Right renal cortex interstitium (tissue), 3 donors: ENCODE results near the gene CCL3. TPM values are rescaled to one million over a fixed set of nuclear protein-coding genes. Genes with fewer than 3 reads are reported as not detected.
"Not testable (repeated sequence)": the region's sequence is repeated elsewhere in the genome, so short reads cannot be mapped to it uniquely, and the experiment has no call there.

ENCODE experiments used
- DNase-seq, 3 donors: peaks; one replicate each; pipeline ENCODE4 v3.0.0-alpha.2; 2013; ENCODE audit warnings: low read depth in 3 of 3, low spot score in 2 of 3
- polyA plus RNA-seq, 3 donors: library from polyadenylated mRNA; unstranded; fragments of 120-200 nt; gene quantifications; one replicate each; pipeline ENCODE4 v1.2.1, GENCODE V29; 2013; ENCODE audit not compliant: insufficient read length in 3 of 3

The CCL3 gene
- polyA plus RNA-seq, 3 donors: 2.4 to 5.0 (median 4.2) TPM

DNA sequence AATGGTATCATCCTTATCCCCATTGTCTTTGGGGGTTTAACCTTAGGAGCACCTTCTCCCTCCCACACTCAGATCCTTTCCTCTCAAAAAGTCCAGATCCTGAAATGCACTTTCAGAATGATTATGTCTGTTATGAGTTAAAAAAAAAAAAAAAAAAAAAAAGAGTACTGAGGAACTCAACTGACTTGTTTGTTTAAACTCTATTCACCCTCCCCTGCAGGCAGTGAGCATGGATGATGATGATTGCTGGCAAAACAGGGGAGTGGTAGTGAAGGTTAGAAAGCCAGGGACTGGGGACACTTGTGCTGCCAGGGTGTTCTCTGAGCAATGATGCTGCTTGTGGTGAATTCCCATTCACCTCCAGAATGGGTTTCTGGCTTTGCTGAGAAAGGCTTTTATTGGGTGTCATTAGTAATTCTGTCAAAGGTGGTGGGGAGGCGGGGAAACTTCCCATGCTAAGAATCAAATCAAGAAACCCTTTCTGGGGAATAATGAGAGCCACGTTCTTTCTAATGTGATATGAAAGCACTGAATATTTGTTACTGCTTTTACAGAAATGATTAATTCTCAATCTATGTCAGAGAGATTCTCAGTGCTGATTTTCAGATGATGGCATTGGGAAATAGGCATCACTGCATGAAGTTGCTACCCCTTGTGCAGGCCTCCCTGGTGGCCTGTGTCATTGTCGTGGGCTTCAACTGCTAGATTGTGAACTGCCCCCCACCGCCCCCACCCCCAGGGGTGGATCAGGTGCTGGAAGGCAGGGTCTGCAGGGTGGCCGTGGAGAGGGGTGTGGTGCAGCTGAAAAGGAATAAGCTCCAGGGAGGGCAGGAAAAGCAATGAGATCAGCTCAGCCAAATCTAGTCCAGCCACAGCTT is 27.8 kb upstream of the CCL3 start:
- no peak for DNase-seq

DNA sequence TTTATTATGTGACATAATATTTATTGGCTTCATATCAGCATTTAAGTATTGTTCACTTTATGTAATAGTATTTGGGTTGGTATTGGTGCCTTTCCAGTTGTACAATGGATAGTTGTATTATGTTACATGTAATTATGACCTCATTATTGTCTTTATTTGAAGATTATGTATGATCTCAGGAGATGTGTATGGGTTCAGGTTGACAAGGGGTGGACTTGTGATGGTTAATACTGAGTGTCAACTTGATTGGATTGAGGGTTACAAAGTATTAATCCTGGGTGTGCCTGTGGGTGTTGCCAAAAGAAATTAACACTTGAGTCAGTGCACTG is 25.7 kb upstream of the CCL3 start:
- DNase-seq: not testable (repeated sequence)

DNA sequence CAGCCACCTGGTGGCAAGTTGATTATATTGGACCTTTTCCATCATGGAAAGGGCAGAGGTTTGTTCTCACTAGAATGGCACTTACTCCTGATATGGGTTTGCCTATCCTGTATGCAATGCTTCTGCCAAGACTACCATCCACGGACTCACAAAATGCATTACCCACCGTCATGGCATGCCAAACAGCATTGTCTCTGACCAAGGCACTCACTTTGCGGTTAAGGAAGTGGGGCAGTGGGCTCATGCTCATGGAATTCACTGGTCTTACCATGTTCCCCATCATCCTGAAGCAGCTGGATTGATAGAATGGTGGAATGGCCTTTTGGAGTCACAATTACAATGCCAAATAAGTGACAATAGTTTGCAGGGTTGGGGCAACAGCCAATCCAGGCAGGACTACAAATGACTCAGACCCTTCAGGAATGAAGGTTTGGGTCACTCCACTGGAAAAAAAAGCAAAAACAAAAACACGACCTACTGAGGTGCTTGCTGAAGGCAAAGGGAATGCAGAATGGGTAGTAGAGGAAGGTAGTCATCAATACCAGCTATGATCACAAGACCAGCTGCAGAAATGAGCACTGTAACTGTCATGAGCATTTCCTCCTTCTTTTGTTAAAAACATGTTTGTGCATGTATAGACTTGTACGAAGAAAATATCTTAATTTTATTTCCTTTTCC is 25.2 kb upstream of the CCL3 start:
- DNase-seq: not testable (repeated sequence)

DNA sequence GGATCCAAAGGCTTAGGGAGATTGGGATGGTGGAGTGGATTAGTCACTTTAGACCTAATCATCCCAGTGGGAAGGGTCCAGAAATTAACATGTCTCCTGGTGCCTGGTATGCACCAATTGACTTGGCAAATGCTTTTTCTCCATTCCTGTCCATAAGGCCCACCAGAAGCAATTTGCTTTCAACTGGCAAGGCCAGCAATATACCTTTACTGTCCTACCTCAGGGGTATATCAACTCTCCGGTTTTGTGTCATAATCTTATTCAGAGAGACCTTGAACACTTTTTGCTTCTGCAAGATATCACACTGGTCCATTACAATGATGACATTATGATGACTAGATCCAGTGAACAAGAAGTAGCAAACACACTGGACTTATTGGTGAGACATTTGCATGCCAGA is 23.2 kb upstream of the CCL3 start:
- not testable (repeated sequence) for DNase-seq

DNA sequence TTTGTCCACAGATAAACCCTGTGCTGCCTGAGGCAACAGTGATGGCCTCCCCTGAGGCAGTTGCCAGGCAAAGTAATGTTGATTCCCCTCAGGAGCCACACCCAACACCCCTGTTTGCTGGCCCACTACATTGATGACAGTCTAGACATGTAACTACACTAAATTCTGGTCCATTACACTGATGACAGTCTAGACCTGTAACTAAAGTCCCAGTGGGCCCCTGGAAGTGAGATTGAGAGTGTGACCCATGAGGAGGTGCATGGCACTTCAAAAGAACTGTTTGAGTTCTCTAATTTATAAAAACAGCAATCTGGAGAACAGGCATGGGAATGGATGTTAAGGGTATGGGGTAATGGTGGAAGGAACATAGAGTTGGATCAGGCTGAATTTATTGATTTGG is 22.6 kb upstream of the CCL3 start:
- no peak for DNase-seq

DNA sequence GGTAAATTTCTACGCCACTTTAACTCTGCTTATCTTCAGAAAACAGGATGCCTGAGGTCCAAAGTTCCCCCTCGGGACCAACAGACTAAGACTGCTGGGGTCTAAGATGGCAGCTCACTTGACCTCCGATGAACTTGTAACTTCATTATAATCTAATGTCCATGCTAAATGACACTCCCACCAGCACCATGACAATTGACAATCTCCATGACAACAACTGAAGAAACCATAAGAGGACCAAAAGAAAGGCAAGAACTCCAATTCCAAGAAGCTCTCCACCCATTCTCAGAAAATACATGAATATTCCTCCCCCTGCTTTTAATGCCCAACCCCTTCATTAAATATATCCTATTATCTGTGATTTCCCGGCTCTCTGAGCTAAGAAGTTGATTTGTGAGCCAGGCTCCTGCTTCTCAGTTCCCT is 21.1 kb upstream of the CCL3 start:
- DNase-seq: no peak

DNA sequence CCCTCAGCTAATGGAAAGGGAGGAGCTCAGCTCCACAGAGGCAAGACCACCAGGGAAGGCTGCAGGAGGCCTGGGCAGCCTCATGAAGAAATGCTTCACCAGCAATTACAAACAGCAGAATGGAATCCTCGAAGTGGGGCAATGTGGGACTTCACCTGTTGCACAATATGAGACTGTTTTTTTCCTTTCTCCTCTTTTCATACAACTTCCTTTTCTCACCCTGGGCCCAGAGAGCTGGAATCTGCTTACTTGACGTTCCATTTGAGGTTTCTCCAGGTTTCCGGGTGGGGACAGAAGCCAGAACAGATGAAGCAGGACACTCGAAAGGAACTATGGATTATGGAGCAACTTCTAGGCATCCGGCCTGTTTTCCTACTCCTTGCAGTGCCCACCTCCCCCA is 18.3 kb upstream of the CCL3 start:
- DNase-seq: not testable (repeated sequence)

DNA sequence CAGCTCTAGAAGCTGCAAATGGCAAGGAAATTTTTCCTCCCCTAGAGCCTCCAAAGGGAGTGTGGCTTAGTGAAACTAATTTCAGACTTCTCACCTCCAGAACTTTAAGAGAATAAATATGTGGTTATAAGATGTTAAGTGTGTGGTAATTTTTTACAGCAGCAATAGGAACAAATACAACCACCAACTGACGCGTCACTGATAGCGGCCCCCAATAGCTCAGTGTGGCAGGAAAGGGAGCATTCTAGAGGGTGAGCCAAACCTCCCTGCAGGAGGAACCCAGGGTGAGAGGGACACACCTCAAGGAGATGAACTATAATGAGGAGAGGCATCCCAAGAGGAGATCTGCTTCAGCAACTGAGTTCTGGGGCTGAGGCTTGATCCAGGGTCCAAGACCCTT is 17.7 kb upstream of the CCL3 start:
- no peak for DNase-seq

DNA sequence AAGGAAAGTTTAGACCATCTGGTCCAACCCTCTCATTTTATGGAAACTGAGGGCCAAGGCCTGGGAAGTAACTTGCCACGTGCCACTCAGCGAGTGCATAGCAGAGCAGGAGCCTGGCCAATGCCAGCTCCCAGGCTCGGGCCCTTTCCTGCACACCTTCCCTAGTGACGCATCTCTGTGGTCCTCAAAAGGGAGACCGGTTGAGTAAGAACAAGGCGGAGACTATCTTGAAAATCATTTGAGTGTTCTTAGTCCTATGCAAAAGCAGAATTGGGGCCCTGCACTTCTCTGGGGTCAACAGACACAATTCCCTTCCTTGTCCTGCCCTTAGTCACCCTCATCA is 16.5 kb upstream of the CCL3 start:
- no peak for DNase-seq

DNA sequence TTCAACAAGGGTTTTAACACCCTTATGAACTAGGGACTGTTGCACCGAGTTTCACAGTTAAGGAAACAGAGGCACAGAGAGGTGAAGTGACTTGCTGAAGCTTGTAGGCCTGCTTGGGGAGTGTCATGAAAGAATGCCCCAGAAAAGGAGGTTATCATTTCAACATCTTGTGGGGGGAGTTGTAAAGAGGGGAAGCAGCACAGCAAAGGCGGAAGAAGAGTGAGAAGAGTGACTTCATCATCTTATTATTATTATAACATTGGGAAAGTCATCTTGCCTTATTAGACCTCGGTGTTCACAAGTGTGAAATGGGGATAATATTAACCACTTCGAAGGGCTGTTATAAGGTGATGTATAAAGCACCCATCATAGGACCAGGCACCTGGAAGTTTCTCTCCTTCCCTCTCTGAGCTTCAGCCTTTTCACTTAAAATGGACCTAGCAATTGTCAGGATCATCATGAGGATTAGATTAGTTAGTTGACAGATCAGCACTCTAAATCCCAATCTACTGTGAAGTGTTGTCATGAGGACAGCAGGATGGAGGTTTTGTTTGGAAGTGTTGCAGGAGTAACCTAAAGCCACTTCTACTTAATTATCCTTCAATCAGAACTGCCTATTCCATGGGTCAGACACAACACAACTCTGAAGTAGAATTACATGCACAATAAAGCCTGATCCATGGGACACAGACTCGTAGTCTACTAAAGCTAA is 16.0 kb upstream of the CCL3 start:
- no peak for DNase-seq

DNA sequence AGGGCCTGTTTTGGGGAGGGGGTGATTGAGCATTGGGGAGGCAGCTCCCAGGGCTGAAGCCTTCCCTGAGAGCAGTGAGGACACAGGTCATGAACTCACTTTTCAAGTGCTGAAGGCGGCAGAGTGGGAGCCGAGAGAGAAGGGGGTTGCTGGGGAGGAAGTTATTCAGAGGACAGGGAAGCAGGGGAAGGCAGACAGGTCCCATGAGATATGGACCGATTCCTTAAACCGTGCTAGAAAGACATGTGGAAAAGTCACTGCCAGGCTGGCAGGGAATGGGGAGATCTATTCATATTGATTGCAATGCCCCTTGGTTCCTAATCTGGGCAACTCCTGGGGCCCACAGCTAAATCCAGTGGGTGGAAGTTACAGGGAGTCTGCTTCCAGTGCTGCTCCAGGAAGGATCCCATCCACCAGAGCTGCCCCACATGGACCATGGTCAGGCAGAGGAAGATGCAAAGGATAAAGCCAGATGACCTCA is 14.8 kb upstream of the CCL3 start:
- DNase-seq: no peak

DNA sequence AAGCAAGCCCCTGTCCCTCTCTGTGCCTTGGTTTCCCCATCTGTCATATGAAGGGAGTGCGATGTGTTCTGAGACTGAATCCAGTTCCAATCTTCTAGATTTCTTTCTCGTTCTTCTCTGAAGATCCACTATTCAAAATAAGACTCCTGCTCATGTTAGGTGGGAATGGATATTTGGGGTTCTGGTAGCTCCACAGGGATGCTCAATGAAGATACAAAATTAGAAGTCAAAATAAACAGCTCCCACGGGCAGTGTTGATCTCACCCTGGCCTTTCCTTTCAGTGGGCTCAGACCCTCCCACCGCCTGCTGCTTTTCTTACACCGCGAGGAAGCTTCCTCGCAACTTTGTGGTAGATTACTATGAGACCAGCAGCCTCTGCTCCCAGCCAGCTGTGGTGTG is 14.3 kb upstream of the CCL3 start:
- DNase-seq: not testable (repeated sequence)

DNA sequence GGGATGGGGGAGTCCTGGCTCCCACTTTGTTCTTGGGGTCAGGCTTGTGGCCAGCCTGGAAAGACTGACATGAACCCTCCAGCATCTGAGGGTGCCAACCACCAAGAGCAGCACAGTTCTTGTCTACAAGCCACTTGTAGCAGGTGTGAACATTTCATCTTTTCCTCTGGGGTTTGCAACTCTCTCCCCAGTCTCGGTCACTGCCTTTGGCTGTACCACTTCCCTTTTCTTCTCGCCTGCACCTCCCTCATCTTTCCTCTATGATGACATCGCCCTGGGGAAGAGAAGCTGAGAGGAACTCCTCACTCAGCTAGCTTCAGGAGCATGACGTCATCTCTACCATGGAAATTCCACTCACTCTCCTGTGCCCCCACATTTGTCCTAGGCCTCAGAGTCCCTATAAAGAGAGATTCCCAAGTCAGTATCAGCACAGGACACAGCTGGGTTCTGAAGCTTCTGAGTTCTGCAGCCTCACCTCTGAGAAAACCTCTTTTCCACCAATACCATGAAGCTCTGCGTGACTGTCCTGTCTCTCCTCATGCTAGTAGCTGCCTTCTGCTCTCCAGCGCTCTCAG is 13.5 kb upstream of the CCL3 start, which contains the start of gene CCL4:
Gene CCL4 (plus strand): TSS at position 427 of the 575 bp plus-strand sequence. CDS start 79 bp downstream, at position 506.
- not testable (repeated sequence) for DNase-seq

DNA sequence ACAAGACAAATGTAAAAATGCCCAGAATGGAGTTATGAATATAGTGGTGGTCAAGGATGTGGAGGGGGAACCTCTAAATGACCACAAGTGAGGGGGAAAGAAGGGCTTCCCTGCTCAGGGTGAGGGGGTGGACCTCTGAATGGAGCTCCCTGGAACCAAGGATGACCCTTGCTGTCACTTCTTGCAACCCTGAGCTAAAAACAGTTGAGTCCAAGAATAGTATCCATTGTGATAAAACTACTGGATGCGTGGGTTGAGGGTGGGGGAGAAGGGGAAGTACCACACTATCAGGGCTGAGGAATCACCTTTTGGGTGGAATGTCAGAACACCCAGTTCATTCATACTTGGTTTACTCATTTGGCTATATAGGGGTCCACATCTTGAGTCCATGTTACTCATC is 9.1 kb upstream of the CCL3 start:
- not testable (repeated sequence) for DNase-seq

DNA sequence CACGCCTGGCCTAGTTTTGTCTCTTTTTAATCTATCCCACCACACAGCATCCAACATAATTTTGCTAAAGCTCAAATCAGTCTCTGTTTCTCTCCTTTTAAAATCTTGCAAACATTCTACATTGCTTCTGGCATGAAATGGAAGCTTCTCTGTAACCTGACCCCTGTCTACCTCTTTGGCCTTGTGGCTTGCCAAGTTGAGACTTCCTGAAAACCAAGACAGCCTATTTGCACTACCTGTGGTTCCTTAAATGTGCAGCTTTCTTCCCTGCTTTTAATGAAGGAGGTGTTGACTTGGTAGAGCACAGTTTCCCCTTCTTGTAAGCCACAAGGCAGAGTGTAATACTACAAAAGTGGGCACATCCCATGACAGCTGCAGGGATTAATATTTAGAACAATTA is 6.0 kb upstream of the CCL3 start:
- no peak for DNase-seq

DNA sequence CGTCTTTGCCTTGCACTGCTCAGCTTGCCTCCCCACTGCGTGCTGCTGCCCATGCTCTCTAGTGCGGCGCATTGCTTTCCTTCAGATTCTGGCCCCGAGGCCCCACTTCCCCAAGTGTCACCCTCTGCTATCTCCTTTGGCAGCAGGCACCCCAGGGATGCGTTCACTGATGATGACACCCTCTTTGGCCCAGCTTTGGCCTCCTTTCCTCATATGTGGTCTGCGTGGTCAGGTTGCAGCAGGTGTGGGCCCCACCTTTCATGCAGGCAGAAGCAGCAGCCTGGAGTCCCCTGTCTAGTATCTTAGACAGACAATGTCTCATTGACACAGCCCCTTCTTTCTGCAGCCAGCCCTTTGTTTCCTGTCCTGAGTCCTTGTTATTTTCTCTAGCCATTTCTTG is 4.8 kb upstream of the CCL3 start:
- no peak for DNase-seq

DNA sequence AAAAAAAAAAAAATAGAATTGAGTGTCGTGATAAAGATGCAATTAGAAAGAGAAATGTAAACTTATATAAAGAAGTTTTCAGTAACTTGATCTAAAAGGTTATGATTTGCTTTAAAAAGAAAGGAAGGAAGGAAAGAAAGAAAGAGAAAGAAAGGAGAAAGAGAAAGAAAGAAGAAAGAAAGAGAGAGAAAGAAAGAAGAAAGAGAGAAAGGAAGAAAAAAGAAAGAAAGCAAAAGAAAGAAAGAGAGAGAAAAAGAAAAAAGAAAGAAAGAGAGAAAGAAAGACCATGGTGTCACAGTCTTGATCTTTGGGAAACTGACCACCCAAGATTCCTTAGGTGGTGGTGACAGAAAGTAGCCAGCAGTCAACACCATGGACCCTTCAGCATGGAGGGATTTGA is 4.3 kb upstream of the CCL3 start:
- DNase-seq: no peak

DNA sequence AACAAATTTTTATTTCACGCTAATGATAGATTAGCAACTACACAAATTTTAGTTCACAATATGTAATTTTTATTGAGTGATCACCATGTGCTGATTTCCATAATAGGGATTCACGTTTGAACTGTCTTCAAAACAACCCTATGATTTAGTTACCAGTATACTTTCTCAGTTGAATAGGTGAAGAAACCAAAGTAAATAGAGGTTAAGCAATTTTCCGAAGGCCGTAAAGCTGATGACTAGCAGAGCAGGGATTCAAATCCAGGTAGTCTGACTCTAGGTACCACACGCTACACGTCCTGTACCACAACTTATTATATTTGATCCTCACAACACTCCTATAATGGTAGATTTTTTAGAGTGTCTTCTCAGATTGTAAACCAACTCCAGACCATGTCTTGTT is 2.8 kb upstream of the CCL3 start:
- not testable (repeated sequence) for DNase-seq

DNA sequence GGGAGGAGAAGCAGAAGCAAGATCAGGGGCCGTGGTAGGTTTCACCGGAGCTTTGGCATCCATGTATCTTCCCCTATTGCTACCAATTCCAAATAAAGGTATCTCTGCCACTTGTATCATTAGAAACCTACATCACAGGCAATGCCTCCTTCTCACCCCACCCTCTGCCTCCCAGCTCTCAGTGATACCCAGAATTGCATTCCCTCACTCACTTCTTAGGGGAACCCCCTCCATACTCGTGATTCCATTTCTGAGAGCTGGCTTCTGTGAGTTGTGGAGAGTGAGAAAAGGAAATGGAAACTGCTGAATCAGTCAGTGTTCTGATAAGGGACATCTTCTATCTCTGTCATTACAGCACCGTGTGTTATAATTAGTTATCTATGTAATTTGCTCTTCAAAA is 2.3 kb upstream of the CCL3 start:
- no peak for DNase-seq

DNA sequence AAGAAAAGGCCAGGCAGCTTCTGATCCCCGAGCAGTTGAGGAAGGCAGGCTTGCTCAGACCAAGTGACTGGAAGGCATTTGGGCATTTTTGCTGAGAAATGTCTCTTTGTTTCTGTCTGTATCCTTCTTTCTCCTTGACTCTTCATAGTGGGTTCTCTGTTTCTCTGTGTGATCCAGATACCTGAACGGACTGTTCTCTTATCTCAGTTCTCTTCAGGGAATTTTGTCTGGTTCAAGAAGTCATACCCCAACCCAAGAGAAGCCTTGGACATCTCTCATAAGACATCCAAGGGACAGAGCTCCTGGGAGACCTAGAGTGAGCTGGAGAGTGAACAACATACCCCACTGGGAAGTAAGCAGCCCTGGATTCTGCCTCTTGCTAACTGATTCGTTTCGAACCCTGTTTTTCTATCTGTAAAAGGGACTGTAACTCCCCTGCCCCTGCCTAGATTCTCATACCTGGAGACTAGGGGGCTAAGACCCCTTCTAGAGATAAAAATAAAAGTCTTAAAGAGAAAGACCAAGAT is 541 bp downstream of the CCL3 start:
- no peak for DNase-seq
